Measurements from ENCODE around the gene KMT2A. TPM values are rescaled to one million over a fixed set of nuclear protein-coding genes. Genes with fewer than 3 reads are reported as not detected.

Gene KMT2A
- total RNA-seq (63.9 and 64.1 TPM in 2 replicates), polyA plus RNA-seq (21.9 and 23.5 TPM in 2 replicates), polyA minus RNA-seq (110 and 120 TPM in 2 replicates), Bru-seq, nascent RNA (percentile 88 among the genes with signal in this experiment), BruChase-seq, experiment 1, labeled RNA remaining after a 6-hour chase (percentile 93 among the genes with signal in this experiment), BruChase-seq, experiment 2, labeled RNA remaining after a 2-hour chase (percentile 96 among the genes with signal in this experiment)
- 16.1 and 18.4 TPM in 2 replicates for polyA plus RNA-seq (2011; cell fraction: cytosol; rRNA removed)
- 77.4 and 94.6 TPM in 2 replicates for polyA plus RNA-seq (2011; cell fraction: nucleus; rRNA removed)
- polyA plus RNA-seq (2012): 20.6 and 29.4 TPM in 2 replicates
- 20.4 TPM for polyA minus RNA-seq (2011; cell fraction: cytosol; rRNA and poly(A)+ RNA removed)
- 116 and 144 TPM in 2 replicates for polyA minus RNA-seq (2011; cell fraction: nucleus; rRNA and poly(A)+ RNA removed)
- long read RNA-seq, partial matches to known transcripts: 1 of 16 reads
- long read RNA-seq, other reads (novel, unspliced or antisense): 11 of 16 reads

GRCh38 chr11:118435893-118436624 lies at the start of gene KMT2A:
Gene KMT2A (plus strand): TSS chr11:118436492. CDS start chr11:118436513, 21 bp downstream.
- Histone ChIP-seq H3K9ac (replicated peaks; ENCODE audit: extremely low read depth, insufficient read depth, low read length) (peak within 1 kb of the TSS; percentile 85), H2AFZ (ENCODE audit: low read depth, low read length) (peak within 1 kb of the TSS; percentile 81), H3K9me1 (replicated peaks; ENCODE audit: control insufficient read depth, extremely low read depth, insufficient read depth, low read length) (no peaks in the 10 kb centered on the region), H4K20me1 (replicated peaks; ENCODE audit: control insufficient read depth, extremely low read depth, insufficient read depth, low read length) (peaks cover 14% of the 10 kb centered on the region), H3K27me3 (ENCODE audit: control insufficient read depth in 2 of 2, insufficient read depth in 2 of 2, low read length in 2 of 2) (no peaks in the 10 kb centered on the region), H3K4me2 (ENCODE audit: insufficient read depth, low read length) (peak within 1 kb of the TSS; percentile 83), H3K9me3 (replicated peaks; ENCODE audit: control insufficient read depth, insufficient read depth, low read length) (no peaks in the 10 kb centered on the region), H3K79me2 (ENCODE audit: control insufficient read depth, insufficient read depth, low read length) (peaks cover 45% of the 10 kb centered on the region), H3K4me3 (replicated peaks in 1 of 3; ENCODE audit: insufficient read depth in 1 of 3, low read depth in 1 of 3, low read length in 3 of 3) (peak within 1 kb of the TSS; percentile 82 to 94 (median 90)), H3K27ac (ENCODE audit: insufficient read depth, low read depth, low read length) (peak within 1 kb of the TSS; percentile 45), H3K4me1 (ENCODE audit: control insufficient read depth, extremely low read depth, insufficient read depth, low read length) (peaks cover 29% of the 10 kb centered on the region), H3K36me3 (ENCODE audit: control insufficient read depth in 2 of 2, extremely low read depth in 1 of 2, insufficient read depth in 2 of 2, low read length in 2 of 2) (no peaks in the 10 kb centered on the region)
- CTCF ChIA-PET: interaction anchor here (0.8 to 2.4 kb wide), 9 partner anchors 9 to 53 kb away, joined by 3 to 9 read pairs (median 4); no protein-coding TSS in a partner anchor
- BruUV-seq (replicated peaks): no TSS peak
- POLR2A ChIA-PET: interaction anchor here (0.6 kb wide), 3 partner anchors 10 to 1649 kb away, joined by 3 to 6 read pairs (median 3); no protein-coding TSS in a partner anchor
- FAIRE-seq (peak; percentile 48), DNase-seq (ENCODE audit: low read depth, low spot score) (peak; percentile 98)
- peak; percentile 81 for TF ChIP-seq POLR2A (IDR thresholded peaks at IDR 0.05; ENCODE audit: low read depth, low read length)
- peak; percentile 69 for TF ChIP-seq POLR2AphosphoS5 (IDR thresholded peaks at IDR 0.05; ENCODE audit: insufficient read depth, low read depth, low read length)
- no peak for TF ChIP-seq MYC (IDR thresholded peaks at IDR 0.05; ENCODE audit: low read depth, low read length)
- dilution Hi-C loops (cut with MboI; ENCODE audit: extremely low pct_ligation_motif_present, low sequenced_read_pairs) (no loop called here), intact Hi-C loops (cut with micrococcal nuclease) (loop anchor here (1.0 to 5.0 kb wide), 3 partner anchors 35 to 131 kb away; partner anchors contain the start of genes ATP5MG and IFT46)

- H3K27me3 ChIP-seq (ENCODE audit: control insufficient read depth in 2 of 2, insufficient read depth in 2 of 2, low read length in 2 of 2): no peaks in the 10 kb centered on the region
- H3K9ac ChIP-seq (replicated peaks; ENCODE audit: extremely low read depth, insufficient read depth, low read length): no peak overlapping the region
- FAIRE-seq (no peak), DNase-seq (ENCODE audit: low read depth, low spot score) (no peak)
- ChIA-PET POLR2A (no interaction called here), CTCF (interaction anchor here (1.0 kb wide), 1 partner anchor 113 kb away, joined by 4 read pairs; no protein-coding TSS in a partner anchor)
- no peaks in the 10 kb centered on the region for H3K79me2 ChIP-seq (ENCODE audit: control insufficient read depth, insufficient read depth, low read length)
- no peak for TF ChIP-seq JUN (IDR thresholded peaks at IDR 0.05; ENCODE audit: borderline replicate concordance, insufficient read depth, insufficient read length, low read depth)
- TF ChIP-seq MYC (IDR thresholded peaks at IDR 0.05; ENCODE audit: low read depth, low read length): no peak
- TF ChIP-seq EZH2 (IDR thresholded peaks at IDR 0.05; ENCODE audit: borderline replicate concordance, low read depth, low read length, severe bottlenecking): no peak
- H3K9me3 ChIP-seq (replicated peaks; ENCODE audit: control insufficient read depth, insufficient read depth, low read length): no peaks in the 10 kb centered on the region
- peaks cover 2% of the 10 kb centered on the region for H3K4me1 ChIP-seq (ENCODE audit: control insufficient read depth, extremely low read depth, insufficient read depth, low read length)
- peaks cover 3 to 11% of the 10 kb centered on the region in 2 experiments for H3K36me3 ChIP-seq (ENCODE audit: control insufficient read depth in 2 of 2, extremely low read depth in 1 of 2, insufficient read depth in 2 of 2, low read length in 2 of 2)
- no peak overlapping the region for H2AFZ ChIP-seq (ENCODE audit: low read depth, low read length)
- dilution Hi-C loops (cut with MboI; ENCODE audit: extremely low pct_ligation_motif_present, low sequenced_read_pairs): loop anchor here (25.0 kb wide), 1 partner anchor 91 kb away; no protein-coding TSS in a partner anchor
- H3K9me1 ChIP-seq (replicated peaks; ENCODE audit: control insufficient read depth, extremely low read depth, insufficient read depth, low read length): no peaks in the 10 kb centered on the region
- H3K27ac ChIP-seq (ENCODE audit: insufficient read depth, low read depth, low read length): no peak overlapping the region
- H3K4me3 ChIP-seq (replicated peaks in 1 of 3; ENCODE audit: insufficient read depth in 1 of 3, low read depth in 1 of 3, low read length in 3 of 3): no peak overlapping the region
- H3K4me2 ChIP-seq (ENCODE audit: insufficient read depth, low read length): no peak overlapping the region
- intact Hi-C loops (cut with micrococcal nuclease): no loop called here
- H4K20me1 ChIP-seq (replicated peaks; ENCODE audit: control insufficient read depth, extremely low read depth, insufficient read depth, low read length): no peaks in the 10 kb centered on the region
- no TSS peak for BruUV-seq (replicated peaks)
These were observed 40.2 kb upstream of the KMT2A start for GRCh38 chr11:118396097-118396501.
